ENCODE measurements around the gene PROZ.
A peak's percentile ranks its signal among the peaks of the same experiment; 100 is the strongest.

Gene PROZ

DNA sequence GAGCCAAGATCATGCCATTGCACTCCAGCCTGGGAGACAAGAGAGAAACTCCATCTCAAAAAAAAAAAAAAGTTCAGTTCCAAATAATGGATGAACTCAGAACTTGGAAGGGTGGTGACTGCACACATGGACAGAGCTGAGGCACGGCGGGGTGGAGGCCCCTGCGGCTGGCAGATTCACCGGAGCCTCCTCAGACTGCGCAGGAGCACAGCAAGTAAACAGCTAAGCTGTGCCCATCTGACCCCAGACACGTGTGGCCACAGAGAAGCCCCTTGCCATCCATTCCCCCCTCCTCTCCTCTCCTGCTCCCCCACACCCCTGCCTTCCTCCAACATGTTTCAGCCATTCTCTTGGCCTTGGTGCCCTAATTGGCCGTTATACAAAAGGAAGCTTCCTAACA, 15.6 kb upstream of the PROZ start:
- no peak for DNase-seq

DNA sequence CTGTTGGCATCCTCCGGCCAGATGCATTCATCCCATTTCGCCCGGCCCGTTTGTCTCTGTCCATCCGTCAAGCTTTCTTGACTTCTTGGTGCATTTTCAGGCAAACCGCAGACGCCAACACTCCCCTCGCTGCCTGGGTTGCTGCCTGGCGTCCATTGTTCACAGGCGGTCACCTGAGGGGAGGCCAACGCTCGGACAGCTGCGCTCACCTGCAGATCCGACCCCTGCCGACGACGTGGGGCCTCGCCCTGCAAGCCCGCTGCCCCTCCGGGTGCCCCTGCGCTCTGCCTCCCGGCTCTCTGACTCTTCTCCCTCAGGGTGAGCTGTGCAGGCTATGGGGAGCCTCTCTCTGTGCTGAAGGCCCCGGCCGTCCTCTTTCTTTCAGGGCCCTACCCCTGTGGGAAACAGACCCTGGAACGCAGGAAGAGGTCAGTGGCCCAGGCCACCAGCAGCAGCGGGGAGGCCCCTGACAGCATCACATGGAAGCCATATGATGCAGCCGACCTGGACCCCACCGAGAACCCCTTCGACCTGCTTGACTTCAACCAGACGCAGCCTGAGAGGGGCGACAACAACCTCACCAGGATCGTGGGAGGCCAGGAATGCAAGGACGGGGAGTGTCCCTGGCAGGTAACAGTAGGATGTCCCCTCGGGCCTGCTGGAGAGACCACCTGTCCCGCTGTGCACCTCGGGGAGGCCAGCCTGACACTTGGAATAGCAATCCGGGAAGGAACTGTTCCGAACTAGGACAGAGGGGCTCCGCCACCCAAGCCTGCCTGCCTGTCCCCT, 14.8 kb upstream of the PROZ start:
- no peak for DNase-seq

DNA sequence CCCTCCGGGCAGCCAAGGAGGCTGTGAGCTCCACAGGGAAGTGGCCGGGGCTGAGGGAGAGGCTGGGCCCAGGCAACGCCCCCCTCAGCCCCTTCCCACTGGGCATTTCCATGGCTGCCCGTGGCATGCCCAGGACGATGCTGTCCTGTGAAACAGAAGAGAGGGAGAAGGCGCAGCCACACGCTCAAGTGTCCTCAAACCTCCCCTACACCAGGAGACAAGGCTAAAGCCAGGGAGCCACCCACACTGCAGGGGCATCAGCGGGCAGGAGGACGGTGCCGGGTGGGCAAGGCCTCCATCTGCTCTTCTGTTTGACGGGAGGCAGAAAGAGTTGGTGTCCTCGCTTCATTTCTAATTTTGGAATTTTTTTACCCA, 14.2 kb upstream of the PROZ start:
- DNase-seq: no peak

DNA sequence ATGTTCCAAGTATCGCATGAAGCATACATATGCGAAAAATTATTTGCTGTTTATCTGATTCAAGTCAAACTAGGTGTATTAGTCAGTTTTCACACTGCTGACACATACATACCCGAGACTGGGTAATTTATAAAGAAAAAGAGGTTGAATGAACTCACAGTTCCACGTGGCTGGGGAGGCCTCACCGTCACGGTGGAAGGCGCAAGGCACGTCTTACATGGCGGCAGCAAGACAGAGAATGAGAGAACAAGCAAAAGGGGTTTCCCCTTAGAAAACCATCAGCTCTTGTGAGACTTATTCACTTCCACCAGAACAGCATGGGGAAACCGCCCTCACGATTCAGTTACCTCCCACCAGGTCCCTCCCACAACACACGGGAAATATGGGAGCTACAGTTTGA, 13.0 kb upstream of the PROZ start:
- no peak for DNase-seq

DNA sequence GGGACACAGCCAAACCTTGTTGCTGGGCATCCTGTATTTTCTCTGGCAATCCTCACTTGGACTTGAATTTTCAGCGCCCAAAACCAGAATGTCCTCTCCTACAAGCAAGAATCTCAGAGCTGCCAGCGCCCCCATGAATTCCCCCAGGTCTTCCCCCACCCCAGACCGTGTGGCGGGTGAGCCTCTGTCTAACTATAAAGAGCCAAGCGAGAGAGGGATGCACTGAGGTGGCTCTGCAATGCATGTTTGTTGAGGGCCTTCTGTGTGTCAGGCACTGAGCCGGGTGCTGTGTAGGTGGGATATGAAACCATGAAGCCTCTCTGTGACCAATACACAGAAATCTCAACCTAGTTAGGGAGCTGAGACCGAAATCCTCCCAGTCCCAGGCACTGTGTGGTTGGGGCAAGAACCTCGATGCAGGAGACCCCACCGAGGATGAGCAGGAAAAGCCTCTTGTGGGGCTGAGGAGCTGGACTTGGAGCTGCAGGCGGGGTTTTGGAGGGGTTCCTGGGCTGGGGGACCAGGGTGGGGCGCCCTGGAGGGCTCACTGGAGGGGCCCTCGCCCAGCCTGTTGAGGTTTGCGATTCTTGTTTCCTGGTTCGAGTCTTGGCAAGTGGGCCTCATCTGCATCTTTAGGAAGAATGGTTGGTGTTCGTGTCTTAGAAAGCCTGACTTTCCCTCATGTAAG, 12.4 kb upstream of the PROZ start:
- DNase-seq: no peak

DNA sequence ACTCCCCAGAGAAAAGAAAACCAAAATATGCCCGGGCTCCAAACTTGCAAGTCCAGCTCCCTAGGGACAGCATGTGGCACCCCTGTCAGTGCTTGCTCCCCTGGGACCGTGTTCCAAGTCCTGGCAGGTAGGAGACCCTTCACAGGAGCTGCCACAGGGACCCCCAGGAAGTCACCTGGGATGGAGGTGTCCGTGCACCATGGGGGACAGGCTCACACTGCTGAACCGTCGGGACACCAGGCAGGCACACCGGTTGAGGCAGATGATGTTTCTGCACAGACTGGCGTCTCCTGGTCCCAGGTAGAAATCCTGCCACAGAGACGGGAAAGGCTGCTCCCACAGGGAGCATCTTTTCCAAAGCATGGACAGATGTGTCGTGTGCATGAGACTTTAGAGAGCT, 11.7 kb upstream of the PROZ start:
- DNase-seq: no peak

DNA sequence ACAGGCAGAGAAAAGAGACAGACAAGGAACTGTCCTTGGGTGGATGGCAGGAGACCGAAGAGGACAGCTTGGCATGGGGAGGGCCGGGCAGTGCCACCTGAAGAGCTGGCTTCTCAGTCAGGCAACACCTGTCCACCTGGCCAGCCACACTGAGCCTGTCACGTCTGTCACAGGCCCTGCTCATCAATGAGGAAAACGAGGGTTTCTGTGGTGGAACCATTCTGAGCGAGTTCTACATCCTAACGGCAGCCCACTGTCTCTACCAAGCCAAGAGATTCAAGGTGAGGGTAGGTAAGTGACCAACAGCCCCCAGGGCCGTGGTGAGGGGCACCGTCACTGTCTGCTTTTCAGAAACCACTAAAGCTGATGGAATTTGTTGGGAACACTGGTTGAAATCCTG, 11.2 kb upstream of the PROZ start:
- DNase-seq: no peak

DNA sequence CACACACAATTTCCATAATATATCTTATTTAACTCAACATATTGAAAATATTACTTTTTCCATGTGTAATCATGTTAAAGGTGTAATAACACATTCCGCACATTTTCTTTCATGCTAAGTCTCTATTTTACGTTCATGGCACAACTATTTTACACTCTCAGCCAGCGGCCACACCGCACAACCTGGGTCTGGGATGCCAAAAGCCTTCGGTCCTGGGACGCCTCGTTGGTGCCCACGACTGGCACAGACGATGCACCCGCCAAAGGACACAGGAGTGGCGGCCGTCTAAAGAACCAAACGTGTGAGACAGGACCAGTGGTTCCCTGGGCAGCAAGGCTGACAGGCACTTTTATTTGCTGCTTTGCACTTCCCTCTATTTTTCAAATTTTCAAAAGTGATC, 10.0 kb upstream of the PROZ start:
- DNase-seq: no peak

DNA sequence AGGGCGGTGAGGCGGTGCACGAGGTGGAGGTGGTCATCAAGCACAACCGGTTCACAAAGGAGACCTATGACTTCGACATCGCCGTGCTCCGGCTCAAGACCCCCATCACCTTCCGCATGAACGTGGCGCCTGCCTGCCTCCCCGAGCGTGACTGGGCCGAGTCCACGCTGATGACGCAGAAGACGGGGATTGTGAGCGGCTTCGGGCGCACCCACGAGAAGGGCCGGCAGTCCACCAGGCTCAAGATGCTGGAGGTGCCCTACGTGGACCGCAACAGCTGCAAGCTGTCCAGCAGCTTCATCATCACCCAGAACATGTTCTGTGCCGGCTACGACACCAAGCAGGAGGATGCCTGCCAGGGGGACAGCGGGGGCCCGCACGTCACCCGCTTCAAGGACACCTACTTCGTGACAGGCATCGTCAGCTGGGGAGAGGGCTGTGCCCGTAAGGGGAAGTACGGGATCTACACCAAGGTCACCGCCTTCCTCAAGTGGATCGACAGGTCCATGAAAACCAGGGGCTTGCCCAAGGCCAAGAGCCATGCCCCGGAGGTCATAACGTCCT, 9.4 kb upstream of the PROZ start:
- DNase-seq: no peak

DNA sequence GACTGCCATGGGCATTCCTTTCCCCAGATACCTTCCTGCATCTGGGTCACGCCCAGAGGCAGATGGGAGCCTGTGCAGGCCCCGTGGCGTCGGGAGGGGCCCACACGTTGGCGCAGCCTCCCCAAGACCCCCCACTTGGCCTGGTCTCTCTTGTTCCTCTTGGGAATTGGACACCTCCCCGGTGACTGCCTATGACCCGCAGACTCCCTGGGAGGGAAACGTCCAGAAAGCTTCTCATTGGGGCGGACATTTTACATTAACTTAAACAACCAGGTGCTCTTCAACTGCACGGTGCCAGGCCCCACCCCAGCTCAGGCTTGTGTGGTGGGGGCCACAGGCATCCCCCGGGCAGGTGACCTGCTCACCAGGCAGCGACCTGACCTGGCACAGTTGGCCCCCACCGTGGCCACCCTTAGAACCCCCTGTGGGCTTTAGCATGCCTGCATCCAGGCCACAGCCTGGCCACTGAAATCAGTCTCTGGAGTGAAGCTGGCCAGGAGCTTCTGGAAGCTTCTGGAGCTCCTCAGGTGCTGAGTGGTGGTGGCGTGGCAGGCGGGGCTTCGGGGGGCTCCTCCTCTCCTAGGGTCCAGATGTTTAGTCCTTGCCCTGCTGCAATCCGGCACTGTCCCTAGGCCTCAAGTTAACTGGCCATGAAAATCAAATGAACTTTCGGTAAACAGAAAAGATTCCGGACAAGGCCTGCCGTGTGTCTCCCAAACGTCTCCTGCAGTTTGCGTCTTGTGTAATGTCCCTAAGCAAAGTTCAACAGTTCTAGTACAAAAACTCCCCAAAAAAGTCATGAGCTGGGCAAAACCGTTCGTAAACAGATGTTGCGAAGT, 8.5 kb upstream of the PROZ start:
- no peak for DNase-seq

DNA sequence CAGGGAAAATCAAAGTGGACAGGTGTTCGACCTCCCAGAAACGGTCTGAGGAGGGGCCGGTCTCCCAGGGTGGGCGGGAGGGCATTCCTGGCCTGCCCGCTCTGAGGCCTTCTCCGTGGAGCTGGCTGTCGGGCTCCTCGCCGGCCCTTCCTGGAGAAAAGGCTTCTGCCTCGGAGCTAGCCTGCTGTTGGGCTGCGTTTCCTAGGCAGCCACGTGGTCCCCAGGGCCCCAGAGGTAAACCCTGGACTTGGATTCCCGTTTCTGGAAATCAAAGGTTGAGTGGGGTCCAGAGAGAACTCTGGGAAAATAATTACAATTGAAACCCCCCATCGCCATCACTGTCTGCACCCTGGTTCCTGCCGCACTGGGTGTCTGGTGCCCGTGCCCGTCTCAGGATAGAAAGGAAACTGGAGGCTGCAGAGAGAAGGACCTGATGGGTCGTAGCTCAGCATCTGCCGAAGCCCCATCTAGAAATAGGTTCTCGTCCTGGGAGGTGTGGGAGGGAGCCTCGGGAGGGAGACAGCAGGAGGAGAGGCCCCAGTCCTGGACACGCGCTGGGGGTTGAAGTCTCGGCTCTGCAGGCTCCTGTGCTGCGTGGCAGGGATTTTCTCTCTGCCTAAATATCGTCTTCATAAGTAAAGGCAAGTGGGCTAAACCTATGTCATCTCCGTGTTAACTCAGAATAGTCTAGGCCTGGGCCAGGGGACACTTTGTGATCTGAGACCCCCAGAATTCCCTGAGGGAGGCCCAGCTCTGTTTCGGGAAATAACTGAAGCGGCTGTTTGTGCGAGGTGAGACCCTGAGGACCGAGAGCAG, 7.7 kb upstream of the PROZ start:
- DNase-seq: no peak

DNA sequence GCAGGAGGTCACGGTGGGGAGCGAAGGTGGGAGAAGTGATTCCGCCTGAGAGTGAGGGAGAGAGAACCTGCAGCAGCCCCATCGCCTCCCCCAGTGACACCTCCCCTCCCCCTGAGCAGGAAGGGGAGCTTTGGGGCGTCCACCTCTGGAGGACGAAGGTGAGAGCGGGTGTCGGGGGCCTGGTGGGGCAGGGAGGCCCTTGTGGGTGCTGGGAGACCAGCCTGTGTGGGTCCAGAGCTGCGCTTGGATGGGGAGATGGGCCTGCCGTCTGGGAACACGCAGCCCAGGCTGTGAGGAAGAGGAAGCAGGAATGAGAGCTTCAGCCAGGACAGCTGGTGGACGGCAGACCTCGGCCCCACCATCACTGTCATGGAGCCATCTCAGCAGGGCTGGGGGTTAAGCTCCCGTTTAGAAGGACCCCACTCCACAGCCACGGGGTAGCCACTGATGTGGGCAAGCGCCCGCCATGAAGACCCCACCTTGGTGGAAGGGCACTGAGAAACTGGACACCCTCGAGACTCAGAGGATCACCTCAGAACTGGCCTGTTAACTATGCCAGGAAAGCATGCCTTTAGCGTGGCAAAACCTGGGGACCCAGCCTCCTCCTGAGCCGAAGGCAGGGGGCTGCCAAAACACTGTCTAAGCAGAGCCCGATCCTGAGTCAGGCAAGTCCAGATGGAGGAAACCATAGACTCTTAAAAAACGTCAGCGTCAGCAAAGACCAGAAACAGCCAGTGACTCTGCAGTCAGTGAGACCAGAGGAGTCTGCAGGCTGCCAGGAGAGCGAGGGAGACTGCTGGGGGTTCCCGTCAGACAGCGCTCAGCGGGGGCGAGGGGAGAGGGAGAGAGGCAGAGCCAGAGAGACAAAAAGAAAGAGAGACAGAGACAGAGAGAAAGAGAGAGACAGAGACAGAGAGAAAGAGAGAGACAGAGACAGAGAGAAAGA, 6.4 kb upstream of the PROZ start:
- DNase-seq: peak; percentile 18

DNA sequence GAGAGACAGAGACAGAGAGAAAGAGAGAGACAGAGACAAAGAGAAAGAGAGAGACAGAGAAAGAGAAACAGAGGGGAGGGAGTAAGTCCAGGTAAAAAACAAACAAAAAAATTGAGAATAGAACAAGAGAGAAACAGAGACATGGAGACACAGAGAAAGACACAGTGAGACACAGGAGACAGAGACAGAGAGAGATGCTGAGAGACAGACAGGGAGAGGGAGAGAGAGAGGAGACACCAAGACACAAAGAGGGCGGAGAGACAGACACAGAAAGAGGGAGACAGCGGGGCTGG, 5.8 kb upstream of the PROZ start:
- peak; percentile 48 for DNase-seq

DNA sequence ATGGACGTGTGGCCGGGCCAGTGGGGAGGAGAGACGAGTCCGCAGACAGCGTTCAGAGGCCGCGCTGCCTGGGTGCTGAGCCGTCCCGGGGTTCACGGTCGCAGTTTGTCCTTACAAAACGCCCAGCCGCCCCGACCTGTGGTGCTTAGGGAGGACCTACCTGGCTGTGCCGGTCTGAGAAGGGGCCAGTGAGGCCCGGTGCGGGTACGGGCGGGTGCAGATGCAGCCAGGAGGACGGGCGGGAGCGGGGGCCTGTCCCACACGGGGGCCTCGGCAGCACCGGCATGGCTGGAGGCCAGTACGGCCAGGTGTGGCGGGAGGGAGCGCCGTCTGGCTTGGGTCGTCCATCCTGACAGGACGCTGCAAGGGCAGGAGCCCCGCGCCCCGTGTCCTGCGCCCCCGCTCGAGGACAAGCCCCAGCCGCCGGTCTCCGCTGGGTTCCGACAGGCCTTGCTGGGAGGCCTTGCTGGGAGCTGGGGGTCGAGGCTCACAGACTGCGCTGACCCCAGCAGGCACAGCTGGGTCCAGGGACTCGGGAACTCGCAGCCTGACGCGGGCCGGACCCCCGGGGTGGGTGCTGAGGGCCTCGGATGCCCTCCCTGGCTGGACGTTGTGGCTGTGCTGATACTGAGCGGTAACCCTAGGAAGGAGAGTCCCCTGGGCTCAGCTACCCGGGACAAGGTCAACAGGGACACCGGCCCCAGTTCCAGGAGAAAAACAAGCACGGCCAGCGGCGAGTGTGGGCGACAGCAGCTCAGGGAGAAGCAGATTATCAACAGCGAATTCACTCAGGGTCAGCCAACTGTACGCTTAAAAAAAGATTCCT, 5.3 kb upstream of the PROZ start:
- DNase-seq: no peak

DNA sequence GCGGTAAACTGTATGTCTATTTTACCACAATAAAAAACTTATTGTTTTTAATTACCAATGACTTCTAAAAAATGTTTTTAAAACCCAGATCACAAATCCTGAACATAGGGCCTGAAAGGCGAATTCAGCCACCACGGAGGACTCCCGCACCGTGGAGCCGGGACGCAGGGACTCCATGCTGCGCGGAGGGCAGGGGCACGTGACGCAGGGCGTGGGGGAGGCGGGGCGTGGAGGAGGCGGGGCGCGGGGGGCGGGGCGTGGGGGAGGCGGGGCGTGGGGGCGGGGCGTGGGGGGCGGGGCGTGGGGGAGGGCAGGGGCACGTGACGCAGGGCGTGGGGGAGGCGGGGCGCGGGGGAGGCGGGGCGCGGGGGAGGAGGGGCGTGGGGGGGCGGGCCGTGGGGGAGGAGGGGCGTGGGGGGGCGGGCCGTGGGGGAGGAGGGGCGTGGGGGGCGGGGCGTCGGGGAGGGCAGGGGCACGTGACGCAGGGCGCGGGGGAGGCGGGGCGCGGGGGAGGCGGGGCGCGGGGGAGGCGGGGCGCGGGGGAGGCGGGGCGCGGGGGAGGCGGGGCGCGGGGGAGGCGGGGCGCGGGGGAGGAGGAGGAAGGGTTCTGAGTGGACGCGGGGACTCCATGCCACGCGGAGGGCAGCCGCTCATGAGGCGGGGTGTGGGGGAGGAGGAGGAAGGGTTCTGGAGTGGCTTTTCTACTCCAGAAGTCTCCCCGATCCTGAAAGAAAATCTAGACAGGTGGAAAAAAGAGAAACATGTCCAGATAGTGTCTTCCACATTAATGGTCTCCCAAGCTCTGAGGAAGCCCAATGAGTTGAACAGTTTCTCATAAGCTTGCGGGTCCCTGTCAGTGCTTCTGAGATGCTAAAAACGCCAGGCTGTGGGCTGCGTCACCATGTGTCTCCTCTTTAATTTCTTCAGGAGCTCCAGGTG, 4.4 kb upstream of the PROZ start:
- peak; percentile 74 for DNase-seq

DNA sequence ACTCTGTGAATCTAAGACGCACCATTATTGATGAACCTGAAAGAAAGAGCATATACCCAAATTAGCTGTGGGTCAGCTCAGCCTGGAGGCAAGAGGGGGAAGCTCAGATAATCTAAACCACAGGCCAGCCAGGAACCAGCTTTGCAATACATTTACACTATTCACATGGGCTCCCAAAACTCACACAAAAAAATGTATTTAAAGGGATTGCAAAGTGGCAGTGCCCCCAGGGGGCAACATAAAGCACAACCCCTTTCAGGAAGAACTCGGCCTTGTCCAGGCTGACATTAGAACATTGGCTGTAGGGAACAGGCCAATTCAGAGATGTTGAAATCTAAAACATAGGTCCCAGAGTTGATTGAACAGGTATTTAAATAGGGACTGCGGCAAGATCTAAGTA, 3.2 kb upstream of the PROZ start:
- no peak for DNase-seq

DNA sequence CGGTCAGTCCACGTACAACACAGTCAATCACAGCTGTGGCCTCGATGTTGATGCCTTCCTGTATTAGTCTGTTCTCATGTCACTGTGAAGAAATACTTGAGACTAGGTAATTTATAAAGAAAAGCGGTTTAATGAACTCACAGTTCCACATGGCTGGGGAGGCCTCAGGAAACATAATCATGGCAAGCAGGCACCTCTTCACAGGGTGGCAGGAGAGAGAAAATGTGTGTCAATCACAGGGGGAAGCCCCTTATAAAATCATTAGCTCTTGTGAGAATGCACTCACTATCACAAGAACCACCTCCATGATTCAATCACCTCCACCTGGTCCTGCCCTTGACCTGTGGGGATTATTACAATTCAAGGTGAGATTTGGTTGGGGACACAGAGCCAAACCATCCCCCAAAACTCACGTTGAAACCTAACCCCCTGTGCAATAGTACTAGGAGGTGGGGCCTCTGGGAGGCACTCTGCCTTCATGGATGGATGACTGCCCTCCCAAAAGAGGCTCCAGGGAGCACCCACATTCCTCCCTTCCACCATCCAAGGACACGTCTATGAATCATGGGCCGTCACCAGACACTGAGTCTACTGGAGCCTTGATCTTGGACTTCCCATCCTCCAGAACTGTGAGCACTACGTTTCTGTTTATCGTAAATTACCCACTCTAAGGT, 2.3 kb upstream of the PROZ start:
- no peak for DNase-seq

DNA sequence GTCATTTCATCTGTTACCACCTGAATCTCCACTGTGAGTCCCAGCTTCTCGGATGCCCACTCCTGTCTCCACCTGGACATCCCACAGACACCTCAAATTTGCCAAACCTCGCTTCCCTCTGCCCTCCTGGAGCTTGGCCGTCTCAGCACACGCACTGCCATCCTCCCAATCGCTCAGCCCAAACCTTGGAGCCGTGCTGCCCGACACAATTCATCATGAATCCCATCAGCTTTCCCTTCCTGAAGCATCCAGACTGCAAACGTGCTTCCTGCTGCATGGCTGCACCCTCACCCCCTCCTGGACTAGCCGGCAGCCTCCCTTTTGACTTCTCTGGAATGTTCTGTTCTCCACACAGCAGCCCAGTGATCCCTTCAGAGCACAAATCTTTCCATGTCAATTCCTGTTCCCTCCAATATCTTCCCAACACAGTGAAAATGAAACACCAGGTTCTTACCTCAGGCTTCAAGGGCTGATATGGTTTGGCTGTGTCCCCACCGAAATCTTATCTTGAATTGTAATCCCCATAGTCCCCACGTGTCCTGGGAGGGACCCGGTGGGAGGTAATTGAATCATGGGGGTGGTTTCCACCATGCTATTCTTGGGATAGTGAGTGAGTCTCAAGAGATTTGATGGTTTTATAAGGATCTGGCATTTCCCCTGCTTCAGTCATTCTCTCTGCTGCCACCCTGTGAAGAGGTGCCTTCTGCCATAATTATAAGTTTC, 1.1 kb upstream of the PROZ start:
- no peak for DNase-seq

Data from DMS79 treated with DMSO at 0.1 percent for 48 hours (cell line).